ENCODE measurements around the gene KRT76. TPM values are rescaled to one million over a fixed set of nuclear protein-coding genes. Genes with fewer than 3 reads are reported as not detected.

KRT76 gene
- total RNA-seq = not detected in 2 replicates

DNA sequence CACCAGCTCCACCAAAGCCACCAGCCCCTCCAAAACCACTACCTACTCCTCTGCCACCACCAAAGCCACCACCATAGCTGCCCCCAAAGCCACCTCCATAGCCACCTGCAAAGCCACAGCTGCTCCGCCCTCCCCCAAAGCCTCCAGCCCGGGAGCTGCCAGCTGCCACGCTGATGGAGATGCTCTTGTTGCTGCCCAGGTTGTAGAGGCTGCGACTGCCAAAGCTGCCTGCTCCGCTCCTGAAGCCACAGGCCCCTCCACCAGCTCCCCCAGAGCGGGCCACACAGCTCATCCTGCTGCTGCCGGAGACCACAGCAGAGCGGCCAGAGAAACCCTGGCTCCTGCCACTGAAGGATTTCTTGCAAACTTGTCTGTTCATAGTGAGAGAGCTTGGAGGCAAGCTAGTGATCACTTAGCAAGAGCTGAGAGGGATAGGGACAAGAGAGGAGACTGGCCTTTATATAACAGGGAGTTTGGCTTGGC, at the start of gene KRT76:
Gene KRT76 (minus strand): TSS at position 433 of the 483 bp plus-strand sequence. CDS start 54 bp downstream, at position 379.

DNA sequence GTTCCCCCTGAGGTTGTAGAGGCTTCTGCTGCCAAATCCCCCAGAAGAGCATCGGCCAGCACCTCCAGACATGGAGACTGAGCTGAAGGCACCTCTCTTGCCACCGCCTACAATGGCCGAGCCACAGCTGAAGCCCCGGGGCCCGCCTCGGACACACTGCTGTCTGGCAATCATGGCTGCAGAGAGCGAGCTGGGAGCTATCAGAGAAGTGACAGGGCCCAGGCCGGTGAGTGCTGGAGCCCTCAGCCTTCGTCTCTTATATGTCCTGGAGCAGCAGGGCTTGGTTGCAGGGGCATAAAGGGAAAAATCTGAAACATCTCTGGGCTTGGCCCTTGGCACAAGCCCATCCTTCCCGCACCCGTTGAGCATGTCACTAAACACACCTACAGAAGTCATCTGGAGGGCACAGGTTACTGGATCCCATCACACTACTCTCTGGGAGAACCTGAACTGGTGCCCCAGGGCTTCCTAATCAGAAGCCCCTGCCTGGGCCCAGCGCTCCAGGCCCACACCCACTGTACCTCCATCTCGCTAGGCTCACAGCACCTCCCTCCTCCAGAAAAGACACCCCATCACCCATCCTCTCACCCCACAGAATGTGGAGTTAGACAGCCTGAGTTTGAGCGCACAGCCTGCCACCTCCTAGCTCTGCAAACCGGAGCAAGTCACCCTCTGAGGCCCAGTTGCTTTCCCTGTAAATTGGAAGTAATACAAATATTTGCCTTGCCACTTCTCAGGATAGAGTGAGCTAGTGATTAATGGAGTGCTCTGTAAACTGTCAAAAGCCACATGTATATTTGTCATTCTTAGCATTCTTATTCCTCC, 37.0 kb upstream of the KRT76 start, which contains the start of gene KRT4:
Gene KRT4 (minus strand): TSS at position 232 of the 825 bp plus-strand sequence. CDS start 58 bp downstream, at position 174.

DNA sequence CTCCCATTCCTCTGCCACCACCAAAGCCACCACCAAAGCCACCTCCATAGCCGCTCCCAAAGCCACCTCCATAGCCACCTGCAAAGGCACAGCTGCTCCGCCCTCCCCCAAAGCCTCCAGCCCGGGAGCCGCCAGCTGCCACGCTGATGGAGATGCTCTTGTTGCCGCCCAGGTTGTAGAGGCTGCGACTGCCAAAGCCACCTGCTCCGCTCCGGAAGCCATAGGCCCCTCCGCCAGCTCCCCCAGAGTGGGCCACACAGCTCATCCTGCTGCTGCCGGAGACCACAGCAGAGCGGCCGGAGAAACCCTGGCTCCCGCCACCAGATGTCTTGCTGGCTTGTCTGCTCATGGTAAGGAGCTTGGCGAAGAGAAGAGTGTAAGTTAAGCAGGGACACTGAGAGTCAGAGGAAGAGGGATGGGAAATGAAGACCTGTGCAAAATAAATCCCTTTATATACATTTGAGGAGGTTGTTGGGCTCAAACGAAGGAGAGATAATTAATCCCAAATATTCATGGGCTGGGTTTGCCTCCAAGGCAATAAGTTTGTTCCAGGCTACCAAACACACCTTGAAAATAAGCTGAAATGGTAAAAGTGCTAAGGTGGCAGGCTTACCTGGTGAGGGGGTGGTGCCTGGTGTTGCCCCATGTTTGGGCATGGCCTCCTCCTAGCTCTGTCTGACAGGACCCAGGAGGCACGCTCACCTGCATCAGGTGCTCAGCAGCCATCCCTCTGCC, 18.7 kb upstream of the KRT76 start, which contains the start of gene KRT3:
Gene KRT3 (minus strand): TSS at position 424 of the 735 bp plus-strand sequence. CDS start 75 bp downstream, at position 349.

Other genes starting within 250 kb of the KRT76 start
- not detected in 2 replicates for gene KRT71, start 224.2 kb downstream of the KRT76 start, total RNA-seq
- not detected in 2 replicates for gene KRT74, start 203.5 kb downstream of the KRT76 start, total RNA-seq
- not detected in 2 replicates for gene KRT72, start 175.9 kb downstream of the KRT76 start, total RNA-seq
- not detected in 2 replicates for gene KRT73, start 158.8 kb downstream of the KRT76 start, total RNA-seq
- gene KRT2, start 125.1 kb downstream of the KRT76 start, total RNA-seq = not detected in 2 replicates
- not detected in 2 replicates for gene KRT1, start 96.9 kb downstream of the KRT76 start, total RNA-seq
- not detected in 2 replicates for gene KRT77, start 73.8 kb downstream of the KRT76 start, total RNA-seq
- gene KRT3, start 18.8 kb upstream of the KRT76 start, total RNA-seq = not detected in 2 replicates
- 0.14 TPM in 1 of 2 replicates, not detected in the other for gene KRT4, start 36.8 kb upstream of the KRT76 start, total RNA-seq
- not detected in 2 replicates for gene KRT79, start 57.0 kb upstream of the KRT76 start, total RNA-seq
- not detected in 2 replicates for gene KRT78, start 71.6 kb upstream of the KRT76 start, total RNA-seq
- 6.7 and 13.4 TPM in 2 replicates for gene KRT8, start 127.7 kb upstream of the KRT76 start, total RNA-seq
- gene KRT18, start 171.8 kb upstream of the KRT76 start, total RNA-seq = 66.7 and 246 TPM in 2 replicates
- 1,845 and 2,136 TPM in 2 replicates for gene EIF4B, start 229.1 kb upstream of the KRT76 start, total RNA-seq